H1 (cell line): ENCODE data around the gene PDE6B.

Source experiments
- ATF3 ChIP-seq: IDR thresholded peaks from 2 replicates; pipeline ENCODE4 v1.6.1; 2011; ENCODE audit warnings: low read depth, mild to moderate bottlenecking, low read length; ENCODE audit not compliant: insufficient read depth
- BCL11A ChIP-seq, 2 experiments: IDR thresholded peaks; one replicate each; pipeline ENCODE4 v1.6.1; 2011; ENCODE audit warnings: low read depth in 2 of 2, low read length in 2 of 2, mild to moderate bottlenecking in 2 of 2
- CEBPB ChIP-seq: IDR thresholded peaks from 2 replicates; pipeline ENCODE4 v1.6.1; 2012; ENCODE audit warnings: low read depth, low read length
- CREB1 ChIP-seq: IDR thresholded peaks from 2 replicates; pipeline ENCODE4 v1.6.1; 2012; ENCODE audit warnings: inconsistent platforms
- CTCF ChIP-seq, 3 experiments: IDR thresholded peaks; 1 replicate in 2 of 3; 2 replicates in 1 of 3; pipeline versions ENCODE4 v1.5.1 to v1.6.1; 2011; ENCODE audit warnings: low read length in 3 of 3, mild to moderate bottlenecking in 3 of 3, inconsistent platforms in 2 of 3, low read depth in 1 of 3, moderate library complexity in 1 of 3; ENCODE audit not compliant: insufficient read depth in 1 of 3; ENCODE audit errors: control extremely low read depth in 1 of 3
- EGR1 ChIP-seq: IDR thresholded peaks from 2 replicates; pipeline ENCODE4 v1.6.1; 2011; ENCODE audit warnings: low read depth, low read length, borderline replicate concordance
- EP300 ChIP-seq, 2 experiments: IDR thresholded peaks; 1 replicate in 1 of 2; 2 replicates in 1 of 2; pipeline ENCODE4 v1.6.1; 2011 to 2012; ENCODE audit warnings: low read depth in 2 of 2, low read length in 2 of 2, mild to moderate bottlenecking in 2 of 2, borderline replicate concordance in 1 of 2, inconsistent platforms in 1 of 2, moderate library complexity in 1 of 2
- EZH2 ChIP-seq: fragments of 200-600 bp; sonication (generic); IDR thresholded peaks from 2 replicates; pipeline ENCODE4 v1.7.1; 2012; ENCODE audit warnings: low read depth, mild to moderate bottlenecking, moderate library complexity, low read length, inconsistent platforms; ENCODE audit not compliant: severe bottlenecking
- JUN ChIP-seq: IDR thresholded peaks from 2 replicates; pipeline ENCODE4 v1.6.1; 2011; ENCODE audit warnings: low read depth, mild to moderate bottlenecking, improper control_type of control experiment, low read length
- POLR2A ChIP-seq, 2 experiments: IDR thresholded peaks; 1 replicate in 1 of 2; 2 replicates in 1 of 2; pipeline ENCODE4 v1.6.1; 2011; ENCODE audit warnings: low read depth in 2 of 2, low read length in 2 of 2, mild to moderate bottlenecking in 2 of 2; ENCODE audit errors: control extremely low read depth in 1 of 2
- RBBP5 ChIP-seq: IDR thresholded peaks from 2 replicates; pipeline ENCODE4 v1.7.1; 2012; ENCODE audit warnings: low read depth, mild to moderate bottlenecking, inconsistent platforms, low read length, moderate library complexity, borderline replicate concordance
- RFX5 ChIP-seq: IDR thresholded peaks from 2 replicates; pipeline ENCODE4 v1.6.1; 2011; ENCODE audit warnings: low read depth, low read length, improper control_type of control experiment, borderline replicate concordance
- SIN3A ChIP-seq, 2 experiments: IDR thresholded peaks in 1 of 2; conservative IDR thresholded peaks in 1 of 2; 2 replicates each; pipeline ENCODE4 v1.6.1; 2011 to 2012; ENCODE audit warnings: low read length in 2 of 2, improper control_type of control experiment in 1 of 2, low read depth in 1 of 2, mild to moderate bottlenecking in 1 of 2
- TF ChIP-seq, protein P1 (sequence below): IDR thresholded peaks from 2 replicates; pipeline ENCODE4 v1.6.1; 2011; ENCODE audit warnings: low read length, improper control_type of control experiment

GRCh38 chr4:583820-584219 is 41.6 kb upstream of the PDE6B start:
- TF ChIP-seq EZH2 (no peak), CTCF (IDR thresholded peaks at IDR 0.05; ENCODE audit: control extremely low read depth in 1 of 3, insufficient read depth in 1 of 3, low read depth in 1 of 3, low read length in 3 of 3) (no peak), BCL11A (IDR thresholded peaks at IDR 0.05; ENCODE audit: low read depth in 2 of 2, low read length in 2 of 2) (no peak), POLR2A (IDR thresholded peaks at IDR 0.05; ENCODE audit: control extremely low read depth in 1 of 2, low read depth in 2 of 2, low read length in 2 of 2) (no peak), RFX5 (no peak), RBBP5 (no peak), CEBPB (no peak), SIN3A (conservative IDR thresholded peaks at IDR 0.05 in 1 of 2, IDR thresholded peaks at IDR 0.05 in 1 of 2; ENCODE audit: low read depth in 1 of 2, low read length in 2 of 2) (no peak), EGR1 (no peak), ATF3 (no peak), EP300 (IDR thresholded peaks at IDR 0.05; ENCODE audit: borderline replicate concordance in 1 of 2, low read depth in 2 of 2, low read length in 2 of 2) (no peak), CREB1 (no peak), JUN (no peak)
- TF ChIP-seq, protein P1, sequence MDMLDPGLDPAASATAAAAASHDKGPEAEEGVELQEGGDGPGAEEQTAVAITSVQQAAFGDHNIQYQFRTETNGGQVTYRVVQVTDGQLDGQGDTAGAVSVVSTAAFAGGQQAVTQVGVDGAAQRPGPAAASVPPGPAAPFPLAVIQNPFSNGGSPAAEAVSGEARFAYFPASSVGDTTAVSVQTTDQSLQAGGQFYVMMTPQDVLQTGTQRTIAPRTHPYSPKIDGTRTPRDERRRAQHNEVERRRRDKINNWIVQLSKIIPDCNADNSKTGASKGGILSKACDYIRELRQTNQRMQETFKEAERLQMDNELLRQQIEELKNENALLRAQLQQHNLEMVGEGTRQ, result no peak
